ENCODE data around the gene SPOP. TPM values are rescaled to one million over a fixed set of nuclear protein-coding genes. Genes with fewer than 3 reads are reported as not detected.

The SPOP gene
- total and polyA plus RNA-seq, 2 of the 4 experiments (the other 2 are of a cell fraction): 24.9 to 47.5 TPM

DNA sequence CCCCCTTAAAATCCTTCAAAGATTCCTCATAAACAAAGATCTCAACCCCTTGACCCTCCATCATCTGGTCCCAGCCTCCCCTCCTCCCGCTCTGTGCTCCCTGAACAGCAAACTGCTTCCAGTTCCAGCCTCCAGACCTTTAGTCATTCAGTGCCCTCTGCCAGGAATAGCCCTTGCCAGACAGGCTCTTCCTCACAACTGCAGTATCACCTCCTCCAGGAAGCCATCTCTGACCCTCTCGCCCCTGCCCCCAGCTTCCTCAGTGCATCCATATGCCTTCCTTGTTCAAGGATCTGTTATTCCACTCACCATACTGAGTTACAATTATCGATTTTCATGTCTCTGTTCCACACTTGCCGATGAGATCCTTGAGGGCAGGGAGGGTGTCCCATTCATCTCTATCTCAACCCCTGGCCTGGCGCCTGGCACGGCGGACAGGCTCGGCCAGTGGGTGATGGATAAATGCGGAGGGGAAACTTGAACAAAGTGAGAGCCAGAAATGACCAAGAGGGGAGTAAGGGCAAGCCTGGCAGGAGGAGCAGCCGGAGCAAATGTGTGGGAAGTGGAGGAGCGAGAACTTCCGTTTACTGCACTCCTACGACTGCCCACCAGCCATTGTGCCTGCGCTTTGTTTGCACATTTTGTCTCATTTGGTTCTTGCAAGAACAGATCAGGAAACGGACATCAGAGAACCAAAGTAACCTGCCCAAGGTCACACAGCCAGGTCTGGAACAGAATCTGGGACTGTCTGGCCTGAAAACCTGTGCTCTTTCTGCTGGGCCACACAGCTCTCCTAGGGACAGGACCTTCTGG is 104.2 kb downstream of the SPOP start:
- ATAC-seq (ENCODE audit: low read depth): no peak
- in situ Hi-C loops (cut with MboI; ENCODE audit: low sequenced_read_pairs): loop anchor here (5.0 kb wide), 3 partner anchors 124 to 424 kb away; partner anchors contain the start of genes DLX3 and TAC4
- TF ChIP-seq NFE2L2 (IDR thresholded peaks at IDR 0.05; ENCODE audit: low read depth, low read length) (no peak), POLR2A (IDR thresholded peaks at IDR 0.05; ENCODE audit: low read depth, low read length) (no peak), SMC3 (IDR thresholded peaks at IDR 0.05; ENCODE audit: low read depth, low read length) (no peak), FOS (IDR thresholded peaks at IDR 0.05; ENCODE audit: low read depth, low read length) (no peak), MAFK (IDR thresholded peaks at IDR 0.05; ENCODE audit: low read depth, low read length) (no peak), USF2 (IDR thresholded peaks at IDR 0.05; ENCODE audit: low read depth, low read length) (no peak), CEBPB (IDR thresholded peaks at IDR 0.05; ENCODE audit: low read depth, low read length) (no peak), ELK1 (IDR thresholded peaks at IDR 0.05; ENCODE audit: borderline replicate concordance, low read depth, low read length) (no peak), BHLHE40 (IDR thresholded peaks at IDR 0.05; ENCODE audit: low read depth, low read length) (no peak), MXI1 (IDR thresholded peaks at IDR 0.05; ENCODE audit: borderline replicate concordance, low read depth, low read length) (no peak), CTCF (conservative IDR thresholded peaks at IDR 0.05; ENCODE audit: low read depth, low read length) (no peak)

More for the DNA sequence above, 104.2 kb downstream of the SPOP start:
- Histone ChIP-seq H2BK5ac (ENCODE audit: low read depth, low read length, poor library complexity, severe bottlenecking) (no peak overlapping the region), H3K27me3 (ENCODE audit: control insufficient read depth, insufficient read depth, low read length) (peaks cover 65% of the 10 kb centered on the region), H4K5ac (ENCODE audit: low read depth, low read length) (no peak overlapping the region), H3K79me1 (ENCODE audit: low read depth in 1 of 2, low read length in 2 of 2) (no peaks in the 10 kb centered on the region), H3K4me3 (ENCODE audit: insufficient read depth, low read depth, low read length) (no peak overlapping the region), H3K9me3 (ENCODE audit: control insufficient read depth, insufficient read depth, low read length) (no peaks in the 10 kb centered on the region), H3K4ac (ENCODE audit: low read depth, low read length) (no peak overlapping the region), H2BK20ac (ENCODE audit: low read depth, low read length) (no peak overlapping the region), H2AK9ac (replicated peaks; ENCODE audit: low read depth, low read length, poor library complexity) (no peak overlapping the region), H2BK15ac (ENCODE audit: low read depth, low read length) (no peak overlapping the region), H3K23ac (ENCODE audit: low read depth, low read length) (no peak overlapping the region), H3K4me2 (ENCODE audit: low read depth, low read length) (no peak overlapping the region), H3K36me3 (ENCODE audit: control insufficient read depth, insufficient read depth, low read length) (no peaks in the 10 kb centered on the region), H3K14ac (replicated peaks; ENCODE audit: low read depth, low read length) (no peak overlapping the region), H2AK5ac (ENCODE audit: low read depth, low read length) (no peak overlapping the region), H4K91ac (ENCODE audit: insufficient read depth, low read depth, low read length) (no peak overlapping the region), H2AFZ (replicated peaks; ENCODE audit: low read length, poor library complexity) (no peak overlapping the region), H3K56ac (ENCODE audit: extremely low read depth, insufficient read depth, low read length) (no peak overlapping the region), H3K4me1 (ENCODE audit: control insufficient read depth, insufficient read depth, low read length) (peaks cover 4% of the 10 kb centered on the region; the same call in 1 of the 2 replicates), H4K20me1 (ENCODE audit: insufficient read depth, low read length) (peaks cover 6% of the 10 kb centered on the region), H2BK120ac (ENCODE audit: low read depth, low read length) (no peak overlapping the region), H3K18ac (ENCODE audit: low read depth, low read length) (no peak overlapping the region), H3K27ac (ENCODE audit: insufficient read depth, low read length) (no peak overlapping the region), H4K8ac (ENCODE audit: low read depth in 2 of 2, low read length in 2 of 2) (no peak overlapping the region), H3K9ac (ENCODE audit: low read depth, low read length) (no peak overlapping the region), H3K9me1 (ENCODE audit: insufficient read depth, low read length) (no peaks in the 10 kb centered on the region)
- no TSS peak for BruUV-seq (replicated peaks)
- ChIA-PET POLR2A (ENCODE audit: unreplicated experiment) (interaction anchor here (0.6 kb wide), 1 partner anchor 95 kb away, joined by 17 read pairs; no protein-coding TSS in a partner anchor), CTCF (interaction anchor here (0.9 kb wide), 1 partner anchor 122 kb away, joined by 3 read pairs; no protein-coding TSS in a partner anchor)
- WGBS, 2 experiments (ENCODE audit: extremely low coverage in 2 of 2, insufficient read length in 1 of 2): 56% methylated on average over 3 of the region's 15 CpGs; no CpG with 5 or more reads in 1 of the 2 experiments
- dilution Hi-C loops (cut with HindIII; ENCODE audit: low sequenced_read_pairs, unreplicated experiment): no loop called here
- no peak for DNase-seq
- intact Hi-C loops (cut with micrococcal nuclease): loop anchor here (5.0 kb wide), 1 partner anchor 104 kb away; the partner anchor contains the start of gene SPOP
